ENCODE measurements around the gene NUTM1.
"Not testable (repeated sequence)": the region's sequence is repeated elsewhere in the genome, so short reads cannot be mapped to it uniquely, and the experiment has no call there.

The NUTM1 gene

DNA sequence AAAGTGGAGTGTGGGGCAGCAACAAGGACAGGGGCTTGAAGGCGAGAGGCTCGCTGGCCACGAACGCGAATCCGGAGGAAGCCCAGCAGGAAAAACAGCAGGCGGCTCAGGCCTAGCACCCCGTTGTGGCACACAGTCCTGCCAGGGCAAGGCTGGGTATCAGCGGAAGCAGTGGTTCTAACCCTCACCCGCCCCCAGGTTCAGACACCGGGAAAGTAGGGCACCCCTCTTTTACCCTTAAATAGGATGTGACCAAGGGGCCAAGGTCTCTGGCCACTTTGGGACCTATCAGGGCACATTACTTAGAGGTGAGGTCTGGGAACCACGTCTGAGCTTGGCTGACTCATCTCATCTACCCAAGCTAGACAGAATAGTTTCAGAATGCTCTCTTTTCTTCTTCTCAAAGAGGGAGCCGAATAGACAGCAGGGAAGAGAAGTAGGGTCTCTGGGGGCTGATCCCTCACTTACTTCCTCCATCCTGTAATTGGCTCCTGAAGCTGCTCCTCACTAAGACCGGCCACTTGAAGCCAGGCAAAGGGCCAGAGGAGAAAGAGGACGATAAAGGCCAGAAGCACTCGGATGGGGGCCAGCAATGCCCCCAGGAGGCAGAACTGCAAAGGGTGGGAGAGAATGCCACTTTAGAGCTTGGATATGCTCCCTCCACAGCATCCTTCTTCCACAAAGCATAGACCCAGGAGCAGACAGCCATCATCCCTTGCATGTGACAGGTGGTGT is 22.1 kb downstream of the NUTM1 start:
- DNase-seq, result peak; percentile 23

DNA sequence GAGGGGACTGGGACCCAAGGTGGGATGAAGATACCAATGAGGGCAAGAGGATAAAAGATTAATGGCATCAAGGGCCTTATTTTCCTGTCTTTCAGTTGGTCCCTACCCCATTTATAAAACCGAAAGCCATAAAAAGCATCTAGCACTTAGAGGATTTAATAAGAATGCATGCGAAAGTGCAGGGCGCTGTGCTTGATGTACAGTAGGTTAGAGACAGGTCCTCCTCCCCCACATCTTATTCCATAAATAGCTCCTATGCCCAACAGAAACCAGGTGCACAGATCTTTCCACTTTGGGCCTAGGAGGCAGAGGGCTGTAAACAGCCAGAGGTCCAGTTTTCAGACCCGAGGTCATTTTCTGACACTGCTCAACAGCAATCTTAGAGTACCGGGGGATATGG is 22.7 kb downstream of the NUTM1 start:
- no peak for DNase-seq

DNA sequence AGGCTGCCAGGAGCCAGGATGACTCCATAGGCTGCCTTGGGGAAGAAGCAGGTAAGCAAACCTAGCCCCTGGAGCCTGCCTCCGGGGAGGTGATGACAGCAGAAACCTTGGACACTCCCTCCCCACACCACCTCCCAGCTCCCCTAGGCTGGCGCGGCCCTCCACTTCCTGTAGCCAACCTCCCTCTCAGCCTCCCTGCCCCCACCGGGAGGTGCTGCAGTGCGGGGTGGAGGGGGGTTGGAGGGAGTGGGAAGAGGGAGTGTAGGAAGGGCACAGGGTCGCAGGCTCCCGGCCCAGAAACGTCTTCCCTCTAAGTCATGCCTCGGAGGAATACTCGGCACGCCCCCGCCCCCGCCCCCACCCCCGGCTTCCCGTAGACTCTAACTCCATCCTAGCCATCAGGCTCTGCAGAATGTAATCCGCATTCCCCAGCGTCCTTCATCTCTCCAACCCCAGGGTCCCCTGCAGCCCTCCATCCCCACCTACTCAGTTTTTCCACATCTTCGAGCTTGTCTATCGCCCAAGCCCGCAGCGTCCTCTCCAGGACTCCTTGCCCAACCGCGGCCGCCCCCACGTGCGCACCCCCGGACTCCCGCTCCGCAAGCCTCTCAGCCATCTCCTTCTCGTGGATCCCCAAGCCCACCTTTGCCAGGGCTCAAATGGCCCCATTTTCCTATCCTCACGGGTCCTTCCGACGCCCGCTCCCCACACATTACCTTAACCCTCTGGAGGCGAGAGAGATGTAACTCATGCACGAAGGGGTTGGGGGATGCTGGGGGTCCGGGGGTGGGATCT is 23.4 kb downstream of the NUTM1 start:
- DNase-seq, result peak; percentile 69

DNA sequence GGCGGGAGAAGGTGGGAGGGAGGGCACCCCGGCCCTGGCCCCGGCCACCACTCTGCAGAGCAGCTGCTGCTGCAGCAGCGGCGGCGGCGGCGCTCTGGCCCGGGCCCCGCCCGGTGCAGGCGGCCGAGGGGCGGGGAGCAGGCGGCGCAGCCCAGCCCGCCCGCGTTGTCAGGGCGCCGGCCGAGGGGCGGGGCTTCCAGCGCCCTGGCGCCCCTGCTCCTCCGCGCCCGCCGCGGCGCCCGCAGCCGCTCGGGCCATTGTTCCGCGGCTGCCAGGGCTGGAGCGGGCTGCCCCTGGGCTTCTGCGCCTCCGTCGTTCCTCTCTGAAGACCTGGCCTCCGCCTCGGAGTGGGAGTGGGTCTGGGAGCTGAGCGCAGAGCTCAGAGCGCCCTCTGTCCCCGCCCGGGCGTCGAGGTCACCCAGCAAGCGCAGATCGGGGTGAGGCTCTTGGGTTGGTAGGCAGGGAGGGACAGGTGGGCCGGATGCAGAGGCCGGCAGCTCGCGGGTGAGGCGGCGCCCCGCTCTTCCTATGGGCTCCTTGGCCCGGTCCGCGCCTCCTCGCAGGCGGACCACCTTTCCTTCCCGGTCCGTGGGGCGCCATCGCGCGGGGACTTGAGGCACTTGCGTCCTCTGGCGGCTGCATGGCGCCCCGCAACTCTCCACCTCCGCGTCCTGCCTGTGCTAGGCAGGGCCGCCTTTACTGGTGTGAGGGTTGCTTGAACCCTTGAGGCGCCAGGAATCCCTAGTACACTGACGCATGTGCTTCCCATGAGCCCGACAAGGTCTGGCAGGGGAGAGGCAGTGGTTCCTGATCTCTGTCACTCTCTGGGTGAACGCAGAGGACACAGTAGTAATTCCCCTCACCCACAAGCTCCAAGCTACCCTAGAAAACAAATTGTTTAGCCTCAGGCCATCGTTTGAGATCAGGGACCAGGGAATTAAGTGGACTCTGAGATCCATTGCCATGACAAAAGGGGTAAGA is 24.3 kb downstream of the NUTM1 start, which contains the start of gene LPCAT4:
LPCAT4 (minus strand) TSS at position 96 of the 981 bp plus-strand sequence. CDS start 96 bp downstream, outside the sequence.
- DNase-seq, result peak; percentile 93

DNA sequence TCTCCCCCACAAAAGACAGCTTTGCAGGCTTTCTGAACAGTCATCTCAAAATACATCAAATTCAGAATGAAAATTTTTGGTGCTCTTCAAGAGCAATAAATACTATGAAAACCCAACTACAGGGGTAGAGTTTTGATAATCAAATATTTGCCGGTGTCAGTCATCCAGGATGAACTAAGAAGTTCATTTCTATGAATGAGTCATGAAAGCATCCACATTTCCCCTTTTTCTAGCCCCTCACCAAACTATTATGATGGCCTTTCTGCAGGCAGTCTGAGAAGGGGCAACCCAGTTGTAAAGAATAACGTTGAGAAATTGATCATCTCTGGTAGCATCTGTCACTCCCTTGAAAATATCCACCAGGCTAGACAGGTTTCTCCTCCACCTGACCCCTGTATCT is 27.0 kb downstream of the NUTM1 start:
- no peak for DNase-seq

DNA sequence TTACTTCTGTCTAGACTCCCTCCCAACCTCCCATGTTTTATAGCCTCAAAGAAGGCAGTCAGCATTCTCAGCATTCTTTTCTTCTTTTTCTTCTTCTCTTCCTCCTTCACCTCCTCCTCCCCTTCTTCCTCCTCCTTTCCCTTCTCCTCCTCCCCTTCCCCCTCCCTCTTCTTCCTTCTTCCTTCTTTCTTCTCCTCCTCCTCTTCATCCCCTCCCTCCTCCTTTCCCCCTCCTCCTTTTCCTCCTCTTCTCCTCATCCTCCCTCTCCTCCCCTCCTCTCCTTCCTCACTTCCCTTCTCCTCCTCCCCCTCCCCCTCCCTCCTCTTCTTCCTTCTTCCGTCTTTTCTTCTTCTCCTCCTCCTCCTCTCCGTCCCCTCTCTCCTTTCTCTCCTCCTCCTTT is 27.5 kb downstream of the NUTM1 start:
- DNase-seq, result no peak

DNA sequence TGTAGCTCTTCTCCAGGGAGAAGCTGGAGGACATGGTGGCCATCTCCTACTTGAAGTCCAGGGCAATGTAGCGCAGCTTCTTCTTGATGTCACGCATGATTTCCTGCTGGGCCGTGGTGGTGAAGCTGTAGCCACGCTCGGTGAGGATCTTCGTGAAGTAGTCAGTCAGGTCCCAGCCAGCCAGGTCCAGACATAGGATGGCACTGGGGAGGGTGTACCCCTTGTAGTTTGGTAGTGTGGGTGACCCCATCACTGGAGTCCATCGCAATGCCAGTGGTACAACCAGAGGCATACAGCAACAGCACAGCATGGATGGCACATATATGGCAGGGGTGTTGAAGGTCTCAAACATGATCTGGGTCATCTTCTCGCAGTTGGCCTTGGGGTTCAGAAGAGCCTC is 30.8 kb downstream of the NUTM1 start:
- DNase-seq, result no peak

DNA sequence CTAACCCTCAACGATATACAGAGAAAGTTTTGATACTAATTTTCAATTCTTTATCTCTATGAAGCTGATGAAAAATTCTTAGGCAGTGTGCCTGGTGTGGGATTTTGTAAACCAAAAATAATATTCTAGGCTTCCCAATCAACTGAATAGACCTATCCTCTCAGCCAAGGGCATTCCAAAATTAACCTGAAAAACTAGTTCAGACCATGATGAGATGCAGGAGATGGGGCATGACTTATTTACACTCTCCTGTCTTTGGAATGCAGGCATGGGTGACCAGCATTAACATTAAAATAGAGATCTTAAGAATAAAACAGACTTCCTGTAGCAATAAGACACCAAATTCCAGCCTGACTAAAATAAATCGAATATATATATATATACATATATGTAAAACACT is 31.7 kb downstream of the NUTM1 start:
- DNase-seq, result no peak

DNA sequence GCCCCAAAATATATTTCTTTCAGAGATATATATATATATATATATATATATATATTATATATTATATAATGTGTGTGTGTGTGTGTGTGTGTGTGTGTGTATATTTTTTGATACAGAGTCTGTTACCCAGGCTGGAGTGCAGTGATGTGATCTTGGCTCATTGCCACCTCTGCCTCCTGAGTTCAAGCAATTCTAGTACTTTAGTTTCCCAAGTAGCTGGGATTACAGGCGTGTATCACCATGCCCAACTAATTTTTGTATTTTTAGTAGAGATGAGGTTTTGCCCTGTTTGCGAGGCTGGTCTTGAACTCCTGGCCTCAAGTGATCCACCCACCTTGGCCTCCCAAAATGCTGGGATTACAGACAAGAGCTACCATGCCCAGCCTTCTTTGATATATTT is 32.4 kb downstream of the NUTM1 start:
- DNase-seq, result not testable (repeated sequence)

DNA sequence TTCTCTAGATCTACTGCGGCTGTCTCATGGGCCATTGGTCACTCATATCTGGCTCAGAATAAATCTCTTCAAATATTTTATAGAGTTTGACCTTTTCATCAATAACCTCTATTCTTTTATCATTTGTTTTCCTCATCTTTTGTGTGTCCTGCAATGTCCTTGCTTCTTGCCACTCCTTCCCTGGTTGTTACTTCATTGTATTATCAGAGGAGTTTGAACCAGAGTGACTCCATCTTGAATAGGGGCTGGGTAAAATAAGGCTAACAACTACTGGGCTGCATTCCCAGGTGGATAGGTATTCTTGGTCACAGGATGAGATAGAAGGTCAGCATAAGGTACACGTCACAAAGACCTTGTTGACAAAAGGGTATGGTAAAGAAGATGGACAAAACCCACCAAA is 33.7 kb downstream of the NUTM1 start:
- no peak for DNase-seq

DNA sequence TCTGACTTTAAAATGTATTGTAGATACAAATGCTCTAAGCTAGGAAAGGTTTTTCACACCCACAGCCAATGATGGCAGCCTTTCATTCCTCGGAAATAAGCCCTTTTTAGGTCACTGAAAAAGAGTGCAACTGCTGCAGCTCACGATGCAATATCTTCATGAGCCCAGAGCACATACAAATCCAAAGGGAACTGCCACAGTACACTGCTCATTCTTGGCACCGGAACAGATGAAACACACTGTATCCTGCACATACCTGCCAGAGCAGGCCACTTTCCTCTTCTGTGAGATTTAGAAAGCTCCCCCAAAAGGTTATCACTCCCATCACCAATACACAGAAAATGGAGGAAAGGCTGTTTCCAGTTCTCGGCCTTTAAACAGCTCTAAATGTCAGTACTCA is 37.4 kb downstream of the NUTM1 start:
- not testable (repeated sequence) for DNase-seq

DNA sequence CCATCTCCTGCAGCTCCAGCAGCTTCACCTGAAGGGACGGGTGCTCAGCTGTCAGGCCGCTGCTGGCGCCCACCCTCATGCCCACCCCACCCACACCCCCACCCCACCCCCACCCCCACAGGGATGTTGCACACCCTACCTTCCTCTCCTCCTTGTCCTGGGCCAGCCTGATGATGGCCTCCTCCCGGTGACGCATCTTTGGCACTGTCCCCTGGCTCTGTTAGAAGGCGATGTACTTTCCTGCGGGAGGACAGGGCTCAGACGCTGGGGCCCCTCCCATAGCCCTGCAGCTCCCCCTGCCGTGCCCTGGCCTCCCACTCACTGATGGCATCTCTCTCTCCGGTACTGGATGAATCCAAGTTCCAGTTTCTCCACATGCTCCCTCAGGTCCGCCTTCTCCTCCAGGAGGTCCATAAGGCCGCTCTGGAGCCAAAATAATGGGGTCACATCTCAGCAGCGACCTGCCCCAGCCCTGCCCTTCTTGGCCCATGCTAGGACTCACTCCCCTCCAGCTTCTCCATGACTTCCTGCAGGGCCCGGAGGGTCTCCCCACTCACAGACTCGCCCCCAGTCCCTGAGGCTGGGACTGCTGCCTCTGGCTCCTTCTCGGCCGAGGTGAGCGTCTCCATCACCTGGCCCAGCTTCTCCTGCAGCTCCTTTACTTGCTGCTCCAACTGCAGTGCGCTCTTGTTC is 38.9 kb downstream of the NUTM1 start:
- DNase-seq, result not testable (repeated sequence)

DNA sequence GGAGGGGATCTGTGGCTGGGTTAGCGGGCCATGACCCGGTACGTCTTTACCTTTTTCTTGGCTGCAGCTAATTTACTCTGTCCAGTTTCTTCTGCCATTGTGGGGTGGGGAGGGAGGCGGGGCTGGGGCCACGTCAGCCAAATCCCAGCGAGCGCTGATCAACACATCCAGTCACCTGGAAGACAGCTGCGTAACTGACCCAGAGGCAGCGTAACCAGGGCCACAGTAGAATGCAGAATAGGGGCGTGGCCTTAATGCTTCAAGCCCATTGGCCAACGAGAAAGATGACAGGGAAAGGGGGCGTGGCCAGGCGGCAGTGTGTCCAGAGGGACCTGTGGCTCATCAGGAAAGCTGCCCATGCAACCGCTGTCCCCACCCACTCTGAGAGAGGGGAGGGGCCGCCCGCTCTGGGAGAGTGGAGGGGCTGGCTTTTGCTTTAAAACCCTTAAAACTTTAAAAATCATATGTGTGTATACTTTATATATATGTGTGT is 46.5 kb downstream of the NUTM1 start:
- not testable (repeated sequence) for DNase-seq

DNA sequence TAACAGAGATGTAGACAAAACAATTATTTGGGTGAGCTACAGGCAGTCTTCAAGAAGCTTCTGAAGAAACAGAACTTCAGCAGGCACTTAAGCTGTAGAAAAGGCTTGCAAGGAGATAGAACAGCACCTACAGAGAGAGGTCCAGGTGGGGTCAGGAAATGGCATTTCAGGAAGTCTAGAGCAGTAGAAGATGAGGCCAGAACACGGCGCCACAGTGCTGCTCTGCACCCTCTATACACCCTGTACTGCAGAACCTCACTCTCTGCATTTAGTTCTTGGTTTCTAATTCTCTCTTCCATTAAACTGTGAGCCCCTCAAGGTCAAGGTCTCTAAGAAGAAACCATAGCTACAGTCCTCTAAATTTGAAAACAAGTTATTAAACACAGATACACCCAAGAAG is 49.9 kb downstream of the NUTM1 start:
- not testable (repeated sequence) for DNase-seq

DNA sequence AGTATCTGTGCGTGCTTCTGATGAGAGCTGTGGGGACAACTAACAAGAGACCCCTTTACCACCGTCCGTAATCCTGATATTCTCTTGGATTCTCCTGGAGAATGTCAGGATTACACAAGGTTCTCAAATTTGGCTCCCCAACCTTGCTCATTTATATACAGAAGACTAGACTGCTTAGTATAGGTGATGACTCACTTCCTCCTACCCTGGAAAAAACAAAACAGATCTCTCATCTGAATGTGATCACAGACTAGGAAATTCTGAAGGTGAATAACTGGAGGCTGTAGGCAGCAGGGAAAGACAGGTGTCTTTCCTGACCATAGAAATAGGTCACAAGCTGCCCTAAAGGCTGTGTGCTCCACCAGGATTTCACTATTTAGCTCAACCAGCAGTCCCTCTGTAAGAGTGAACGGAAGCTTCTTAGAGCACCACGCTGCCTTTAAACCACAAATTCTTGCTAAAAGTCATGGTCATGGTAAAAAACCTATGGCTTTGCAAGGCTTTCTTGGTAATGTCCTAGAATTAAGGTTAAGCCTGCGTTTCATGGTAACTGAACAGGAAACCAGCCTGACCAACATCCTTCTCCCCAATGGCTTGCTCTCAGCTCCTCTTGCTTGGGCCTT is 54.6 kb downstream of the NUTM1 start:
- not testable (repeated sequence) for DNase-seq

DNA sequence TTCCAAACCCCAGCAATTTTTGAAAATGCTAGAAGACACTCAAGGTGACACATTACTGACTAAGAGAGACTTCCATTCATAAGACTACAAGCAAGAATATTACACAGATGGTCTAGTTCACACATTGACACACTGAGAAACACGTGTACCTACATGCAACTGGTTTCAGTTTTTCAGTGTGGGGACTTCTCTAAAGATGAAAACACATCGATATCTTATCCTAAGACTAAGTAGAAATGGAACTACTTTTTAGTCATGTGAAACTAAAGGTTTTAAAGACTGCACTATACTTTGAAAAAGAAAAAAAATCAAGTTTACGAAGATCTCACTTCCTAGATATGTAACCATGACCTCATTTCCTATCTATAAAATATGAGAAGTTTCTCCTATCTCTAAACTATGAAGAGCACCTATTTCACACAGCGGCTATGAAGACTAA is 60.1 kb downstream of the NUTM1 start:
- DNase-seq, result not testable (repeated sequence)

DNA sequence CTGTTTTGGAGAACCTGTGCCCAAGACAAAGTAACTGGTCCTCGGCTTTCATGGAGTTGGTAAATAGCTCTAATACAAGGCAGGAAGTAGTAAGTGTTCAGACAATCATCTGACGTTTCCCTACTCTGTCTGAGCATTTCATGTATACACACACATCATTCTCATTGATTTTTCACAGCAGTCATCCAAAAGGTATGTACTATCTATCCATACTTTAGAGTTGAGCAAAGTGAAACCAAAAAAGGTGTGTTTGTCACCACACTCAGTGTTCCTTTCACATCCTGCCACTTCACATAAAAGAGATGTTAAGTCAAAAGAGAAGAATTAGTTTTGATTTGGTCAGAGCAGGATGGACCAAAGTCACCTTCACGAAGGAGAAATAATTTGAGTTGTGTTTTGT is 60.8 kb downstream of the NUTM1 start:
- DNase-seq, result not testable (repeated sequence)
